HG03066 (cell line): Measurements from ENCODE around the gene AHCYL2.
A peak's percentile ranks its signal among the peaks of the same experiment; 100 is the strongest.

Experiments
- ATAC-seq: cut with Tn5 transposase; IDR thresholded peaks from one replicate; pipeline ENCODE4 v1.9.1; 2021; ENCODE audit warnings: low read depth; ENCODE audit not compliant: unreplicated experiment

AHCYL2 gene

DNA sequence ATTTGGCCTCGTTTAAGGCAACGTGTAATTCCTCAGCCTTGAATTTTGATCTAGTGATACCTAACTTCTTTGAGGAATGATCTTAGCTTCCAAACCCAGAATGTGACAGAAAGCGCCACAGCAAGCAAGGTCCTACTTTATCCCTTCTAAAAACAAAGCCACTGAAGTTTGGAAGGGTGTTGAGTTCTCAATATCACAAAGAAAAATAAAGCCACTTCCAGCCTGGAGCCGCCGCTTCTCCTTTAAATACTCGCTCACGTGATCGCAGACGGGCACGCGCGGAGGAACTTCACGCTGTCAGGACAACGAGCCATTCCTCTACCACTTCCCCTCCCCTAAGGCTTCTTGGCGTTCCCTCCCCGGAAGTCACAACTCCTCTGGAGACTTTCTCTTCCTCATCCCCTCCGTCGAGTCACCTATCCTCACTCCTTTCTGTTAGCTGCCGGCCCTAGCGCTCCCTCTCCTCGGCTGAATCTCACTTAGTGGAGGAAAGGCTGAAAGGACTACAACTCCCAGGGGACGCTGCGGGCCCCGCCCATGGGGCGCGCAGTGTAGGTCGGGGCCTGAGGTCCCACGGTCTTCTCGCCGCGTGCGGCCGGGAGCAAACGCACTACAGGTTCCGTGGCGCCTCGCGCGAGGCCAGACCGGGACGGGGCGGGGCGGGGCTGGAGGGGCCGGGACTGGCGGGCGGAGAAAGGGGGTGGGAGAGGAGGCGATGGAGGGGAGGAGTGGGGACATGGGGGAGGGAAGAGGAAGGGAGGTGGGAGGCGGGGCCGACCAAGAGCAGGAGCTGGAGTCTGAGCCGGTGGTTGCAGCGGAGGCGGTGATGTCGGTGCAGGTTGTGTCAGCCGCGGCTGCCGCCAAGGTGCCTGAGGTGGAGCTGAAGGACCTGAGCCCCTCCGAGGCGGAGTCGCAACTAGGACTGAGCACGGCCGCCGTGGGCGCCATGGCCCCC is at the start of gene AHCYL2:
AHCYL2 (plus strand) TSS at position 780 of the 955 bp plus-strand sequence.
- peak; percentile 82 for ATAC-seq

DNA sequence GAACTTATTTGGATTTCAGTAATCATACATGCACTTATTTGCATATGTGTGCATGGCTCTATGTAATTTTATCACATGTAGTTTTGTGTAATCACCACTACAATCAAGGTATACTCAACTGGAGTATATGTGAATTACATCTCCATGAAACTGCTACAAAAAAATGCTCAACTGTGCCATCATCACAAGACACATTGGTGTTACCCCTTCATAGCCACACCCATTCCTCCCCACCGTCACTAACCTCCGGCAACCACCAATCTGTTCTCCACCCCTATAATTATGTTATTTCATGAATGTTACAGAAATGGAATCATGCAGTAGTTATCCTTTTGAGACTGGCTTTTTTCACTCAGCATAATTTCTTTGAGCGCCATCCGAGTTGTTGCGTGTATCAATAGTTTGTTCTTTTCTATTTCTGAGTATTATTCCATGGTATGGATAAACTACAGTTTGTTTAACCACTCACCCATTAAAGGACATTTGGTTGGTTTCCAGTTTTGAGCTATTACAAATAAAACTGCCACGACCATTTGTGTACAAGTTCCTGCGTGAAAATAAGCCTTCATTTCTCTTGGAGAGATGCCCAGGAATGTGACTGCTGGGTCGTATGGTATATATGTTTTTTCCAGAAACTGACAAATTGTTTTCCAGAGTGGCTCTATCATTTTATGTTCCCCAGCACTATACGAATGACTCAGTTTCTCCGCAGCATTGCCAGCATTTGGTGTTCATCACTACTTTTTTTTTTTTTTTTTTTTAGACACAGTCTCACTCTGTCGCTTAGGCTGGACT is 47.7 kb upstream of the AHCYL2 start:
- ATAC-seq = no peak

DNA sequence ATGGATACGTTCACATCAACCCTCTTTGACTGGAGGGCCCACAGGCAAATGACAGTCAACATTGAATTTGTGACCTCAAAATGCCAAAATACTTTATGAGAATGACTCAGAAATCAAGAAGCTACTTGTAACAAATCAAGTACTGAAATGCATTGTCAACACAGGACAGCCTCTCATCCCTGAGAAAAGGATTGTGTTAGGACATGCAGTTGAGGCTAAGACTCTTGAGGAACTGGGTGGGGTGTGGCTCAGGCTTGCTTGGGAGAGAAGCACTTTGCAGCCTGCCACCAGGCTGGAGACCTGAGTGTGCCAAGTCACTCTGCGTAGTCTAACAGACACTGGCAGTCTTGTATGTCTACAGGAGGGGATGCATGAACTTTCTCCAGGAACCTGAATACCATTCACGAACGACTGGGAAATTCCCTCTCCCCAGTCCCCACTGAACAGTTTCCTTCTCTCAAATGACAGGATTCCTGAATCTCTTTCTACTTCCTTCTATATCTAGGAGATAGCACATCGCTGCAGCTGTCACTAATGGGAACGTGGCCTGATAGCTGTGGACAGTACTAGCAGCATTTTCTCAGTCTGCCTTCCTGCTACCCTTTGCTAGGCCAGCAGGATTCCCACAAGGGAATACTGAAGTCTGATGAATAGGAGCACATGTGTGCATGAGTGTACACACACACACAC is 39.7 kb upstream of the AHCYL2 start:
- ATAC-seq = no peak

DNA sequence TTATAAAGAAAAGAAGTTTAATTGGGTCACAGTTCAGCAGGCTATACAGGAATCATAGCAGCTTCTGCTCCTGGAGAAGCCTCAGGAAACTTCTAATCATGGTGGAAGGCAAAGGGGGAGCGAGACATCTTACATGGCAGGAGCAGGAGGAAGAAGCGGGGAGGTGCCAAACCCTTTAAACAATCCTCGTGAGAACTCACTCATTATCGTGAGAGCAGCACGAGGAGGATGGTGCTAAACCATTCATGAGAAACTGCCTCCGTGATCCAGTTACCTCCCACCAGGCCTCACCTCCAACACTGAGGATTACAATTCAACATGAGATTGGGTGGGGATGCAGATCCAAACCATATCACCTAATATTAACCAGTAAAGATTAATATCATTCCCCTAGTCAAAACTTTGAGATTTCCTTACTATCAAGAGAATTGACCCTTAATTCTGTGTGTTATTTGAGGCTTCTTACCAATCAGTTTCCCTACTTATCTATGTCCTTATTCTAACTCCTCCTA is 38.0 kb upstream of the AHCYL2 start:
- no peak for ATAC-seq

DNA sequence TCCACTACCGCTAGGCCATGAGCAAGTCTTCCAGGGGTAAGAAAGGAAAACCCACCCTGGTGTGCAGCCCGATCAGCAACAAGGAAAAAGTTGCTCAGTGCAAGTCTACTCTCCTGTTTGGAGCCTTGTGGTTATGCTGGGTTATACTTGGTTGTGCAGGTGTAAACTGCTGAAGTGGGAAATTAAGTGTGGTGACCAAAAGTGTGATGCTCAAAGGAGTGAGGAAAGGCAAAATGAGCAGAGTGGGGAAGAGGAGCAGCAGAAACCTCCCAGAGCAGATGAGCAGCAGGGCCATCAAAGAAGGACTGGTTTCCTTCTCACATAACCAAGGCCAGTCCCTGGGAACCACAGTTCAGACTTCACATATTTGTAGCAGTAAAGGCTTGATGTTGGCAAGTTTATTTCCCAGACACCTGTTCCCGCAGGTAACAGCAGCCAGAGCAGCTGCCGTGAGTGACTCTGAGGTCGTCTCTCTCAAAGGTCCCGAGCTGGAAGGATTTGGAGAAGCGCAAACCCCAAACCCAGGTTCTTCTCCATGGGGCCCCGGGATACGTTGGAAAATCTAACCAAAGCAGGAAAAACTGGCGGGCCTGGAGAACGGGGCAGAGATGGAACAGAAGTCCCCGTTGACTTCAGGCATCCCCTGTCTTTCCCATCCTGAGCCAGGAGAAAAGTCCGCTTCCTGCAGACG is 37.0 kb upstream of the AHCYL2 start:
- ATAC-seq = no peak

DNA sequence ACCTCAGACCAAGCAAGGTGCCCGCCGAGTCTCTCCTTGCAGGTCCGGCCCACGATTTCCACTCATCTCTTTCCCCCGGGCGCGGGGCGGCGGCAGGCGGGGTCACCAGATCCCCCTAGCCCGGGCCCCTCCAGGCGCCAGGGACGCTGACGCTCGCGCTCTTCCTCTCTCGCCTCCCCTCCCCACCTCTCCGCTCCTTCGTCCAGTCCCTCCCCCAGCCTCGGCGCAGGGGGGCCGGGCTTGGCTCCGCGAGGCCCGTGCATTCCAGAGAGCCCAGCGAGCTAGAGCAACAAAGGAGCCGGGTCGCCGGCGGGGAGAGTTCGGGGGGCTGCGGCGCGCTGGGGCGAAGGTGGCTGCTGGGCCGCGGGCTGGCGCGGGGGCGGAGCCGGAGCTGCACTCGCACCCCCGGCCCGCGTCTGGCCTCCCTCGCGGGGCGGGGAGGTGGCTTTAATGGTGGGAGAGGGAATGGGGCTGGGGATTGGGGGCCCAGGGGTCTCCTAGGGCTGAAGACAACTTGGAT is 36.4 kb upstream of the AHCYL2 start, which contains the start of gene SMO:
SMO (plus strand) TSS at position 262 of the 520 bp plus-strand sequence. CDS start 519 bp downstream, outside the sequence.
- ATAC-seq = no peak

DNA sequence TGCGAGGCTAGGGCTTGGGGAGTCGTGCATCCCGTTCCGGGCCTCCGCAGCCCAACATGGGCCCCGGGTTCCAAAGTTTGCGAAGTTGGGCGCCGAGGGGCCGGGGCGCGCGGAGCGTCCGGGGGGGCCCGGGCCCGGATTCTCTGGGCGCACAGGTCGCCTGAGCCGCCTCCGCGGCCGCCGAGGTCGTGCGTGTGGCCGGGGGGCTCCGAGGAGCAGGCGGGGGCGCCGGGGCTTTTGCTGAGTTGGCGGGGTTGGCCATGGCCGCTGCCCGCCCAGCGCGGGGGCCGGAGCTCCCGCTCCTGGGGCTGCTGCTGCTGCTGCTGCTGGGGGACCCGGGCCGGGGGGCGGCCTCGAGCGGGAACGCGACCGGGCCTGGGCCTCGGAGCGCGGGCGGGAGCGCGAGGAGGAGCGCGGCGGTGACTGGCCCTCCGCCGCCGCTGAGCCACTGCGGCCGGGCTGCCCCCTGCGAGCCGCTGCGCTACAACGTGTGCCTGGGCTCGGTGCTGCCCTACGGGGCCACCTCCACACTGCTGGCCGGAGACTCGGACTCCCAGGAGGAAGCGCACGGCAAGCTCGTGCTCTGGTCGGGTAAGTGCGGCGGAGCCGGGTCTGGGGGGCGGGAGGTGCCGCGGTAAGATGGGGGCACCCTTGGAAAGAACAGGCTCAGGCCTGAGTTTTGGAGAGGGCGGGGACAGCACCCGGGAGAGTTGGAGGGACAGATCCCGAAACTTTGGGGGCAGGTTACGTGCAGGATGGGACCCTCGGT is 35.8 kb upstream of the AHCYL2 start:
- no peak for ATAC-seq

DNA sequence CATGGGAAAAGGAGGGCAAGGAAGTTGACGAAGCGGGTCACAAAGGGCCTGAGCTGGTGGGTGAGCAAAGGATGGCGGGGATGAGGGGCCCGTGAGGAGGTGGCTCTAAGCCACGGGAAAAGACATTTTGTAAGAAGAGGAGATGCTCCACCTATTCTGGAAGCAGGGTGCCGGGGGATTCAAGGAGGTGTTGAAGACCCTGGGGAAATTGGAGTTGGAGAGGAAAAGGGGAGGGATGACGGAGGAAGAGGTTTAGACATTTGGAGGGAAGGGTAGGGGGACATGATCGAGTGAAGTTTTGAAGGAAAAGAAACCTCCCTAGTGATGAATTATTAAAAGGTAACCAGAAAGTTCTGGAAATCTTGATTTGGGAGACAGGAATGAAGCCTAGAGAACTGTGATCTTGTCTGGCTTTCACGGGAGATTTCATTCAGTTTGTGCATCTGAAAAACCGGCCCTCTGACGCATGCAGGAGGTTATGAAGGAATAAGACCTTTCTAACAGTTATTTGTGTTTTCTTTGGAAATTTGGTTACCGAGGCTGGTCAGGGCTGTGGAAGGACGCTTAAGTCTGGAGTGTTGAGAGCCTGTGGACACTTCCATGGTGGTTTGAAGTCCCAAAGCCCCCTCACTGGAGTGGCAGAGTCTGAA is 35.0 kb upstream of the AHCYL2 start:
- no peak for ATAC-seq

DNA sequence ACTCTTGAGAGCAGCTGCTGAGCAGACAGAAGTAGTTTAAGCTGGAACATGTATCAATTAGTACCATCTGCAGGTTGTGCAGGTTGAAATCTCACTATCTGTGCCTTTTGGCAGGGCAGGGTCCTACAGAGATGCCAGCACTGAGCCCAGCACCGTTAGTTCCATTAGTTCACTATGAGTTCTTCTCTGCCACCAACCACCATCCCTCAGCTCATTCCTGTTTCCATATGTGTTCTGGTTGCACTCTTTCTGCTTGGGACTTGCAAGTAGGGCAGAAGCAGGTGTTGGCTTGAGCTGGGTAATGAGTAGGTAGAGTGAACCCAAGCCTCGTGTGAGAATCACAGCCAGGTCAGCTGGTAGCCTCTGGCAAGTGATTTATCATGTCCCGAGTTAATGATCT is 33.6 kb upstream of the AHCYL2 start:
- no peak for ATAC-seq

DNA sequence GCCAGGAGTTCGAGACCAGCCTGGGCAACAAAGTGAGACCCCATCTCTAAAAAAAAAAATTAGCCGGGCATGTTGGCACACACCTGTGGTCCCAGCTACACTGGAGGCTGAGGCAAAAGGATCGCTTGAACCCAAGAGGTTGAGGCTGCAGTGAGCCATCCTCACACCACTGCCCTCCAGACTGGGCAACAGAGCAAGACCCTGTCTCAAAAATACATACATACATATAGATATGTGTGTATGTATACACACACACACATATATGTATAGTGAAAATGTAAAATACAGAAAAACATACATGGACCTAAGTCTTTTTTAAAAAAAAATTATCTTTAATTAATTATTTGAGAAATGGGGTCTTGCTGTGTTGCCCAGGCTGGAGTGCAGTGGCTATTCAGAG is 30.9 kb upstream of the AHCYL2 start:
- no peak for ATAC-seq

DNA sequence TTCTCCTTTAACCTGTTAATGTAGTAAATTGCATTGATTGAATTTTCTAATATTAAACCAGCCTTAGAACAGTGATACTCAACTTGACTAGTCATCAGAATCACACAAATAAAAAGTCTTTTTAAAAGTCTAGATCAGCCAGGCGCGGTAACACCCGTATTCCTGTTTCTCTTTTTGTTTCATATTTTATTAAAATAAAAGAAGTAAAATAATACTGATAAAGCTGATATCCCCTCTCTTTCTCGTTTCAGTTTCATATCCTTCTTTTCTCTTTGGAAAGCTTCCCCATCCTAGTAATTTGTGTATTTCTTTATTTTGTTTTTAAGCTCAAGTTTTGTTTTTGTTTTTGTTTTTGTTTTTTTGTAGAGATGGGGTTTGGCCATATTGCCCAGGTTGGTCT is 27.1 kb upstream of the AHCYL2 start:
- ATAC-seq = no peak

DNA sequence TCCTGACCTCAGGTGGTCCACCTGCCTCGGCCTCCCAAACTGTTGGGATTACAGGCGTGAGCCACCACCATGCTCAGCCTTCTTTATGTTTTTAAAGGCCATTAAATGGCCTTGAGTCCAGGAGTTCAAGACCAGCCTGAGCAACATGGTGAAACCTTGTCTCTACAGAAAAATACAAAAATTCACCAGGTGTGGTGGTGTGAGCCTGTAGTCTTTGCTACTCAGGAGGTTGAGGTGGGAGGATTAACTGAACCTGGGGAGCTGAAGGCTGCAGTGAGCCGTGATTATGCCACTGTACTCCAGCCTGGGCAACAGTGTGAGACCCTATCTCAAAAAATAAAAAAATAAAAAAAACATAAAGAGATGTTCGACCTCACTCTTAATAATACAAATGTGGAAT is 25.4 kb upstream of the AHCYL2 start:
- no peak for ATAC-seq

DNA sequence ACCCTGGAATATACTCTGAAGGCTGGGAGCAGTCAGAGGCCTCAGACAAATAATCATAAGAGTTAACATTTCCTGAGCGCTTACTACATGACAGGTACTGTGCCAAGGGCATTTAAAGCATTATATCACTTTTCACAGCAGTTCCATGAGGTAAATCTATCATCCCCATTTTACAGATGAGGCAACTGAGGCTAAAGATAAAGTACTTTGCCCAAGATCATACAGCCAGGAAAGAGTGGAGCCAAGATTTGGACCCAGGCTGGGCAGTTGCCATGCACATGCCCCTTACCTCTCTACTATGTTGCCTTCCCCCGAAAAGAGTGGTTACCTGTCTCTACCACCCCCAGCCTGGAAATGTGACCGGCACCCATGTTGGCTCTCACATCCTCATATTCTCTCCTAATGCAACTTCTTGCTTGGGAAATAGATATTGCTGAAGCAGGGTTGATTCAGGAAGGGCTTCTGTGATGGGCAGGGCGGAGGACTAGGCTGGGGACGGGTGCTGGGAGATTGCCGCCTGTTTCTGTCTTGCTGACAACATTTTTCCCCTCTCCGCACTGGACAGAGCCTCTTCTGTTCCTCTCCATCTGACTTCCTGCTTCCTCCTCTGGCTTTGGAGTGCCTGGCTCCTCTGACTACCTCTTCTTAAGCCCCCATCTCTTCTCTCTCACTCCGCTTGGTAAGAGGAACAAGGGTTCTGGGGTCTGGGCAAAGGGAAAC is 22.6 kb upstream of the AHCYL2 start:
- no peak for ATAC-seq

DNA sequence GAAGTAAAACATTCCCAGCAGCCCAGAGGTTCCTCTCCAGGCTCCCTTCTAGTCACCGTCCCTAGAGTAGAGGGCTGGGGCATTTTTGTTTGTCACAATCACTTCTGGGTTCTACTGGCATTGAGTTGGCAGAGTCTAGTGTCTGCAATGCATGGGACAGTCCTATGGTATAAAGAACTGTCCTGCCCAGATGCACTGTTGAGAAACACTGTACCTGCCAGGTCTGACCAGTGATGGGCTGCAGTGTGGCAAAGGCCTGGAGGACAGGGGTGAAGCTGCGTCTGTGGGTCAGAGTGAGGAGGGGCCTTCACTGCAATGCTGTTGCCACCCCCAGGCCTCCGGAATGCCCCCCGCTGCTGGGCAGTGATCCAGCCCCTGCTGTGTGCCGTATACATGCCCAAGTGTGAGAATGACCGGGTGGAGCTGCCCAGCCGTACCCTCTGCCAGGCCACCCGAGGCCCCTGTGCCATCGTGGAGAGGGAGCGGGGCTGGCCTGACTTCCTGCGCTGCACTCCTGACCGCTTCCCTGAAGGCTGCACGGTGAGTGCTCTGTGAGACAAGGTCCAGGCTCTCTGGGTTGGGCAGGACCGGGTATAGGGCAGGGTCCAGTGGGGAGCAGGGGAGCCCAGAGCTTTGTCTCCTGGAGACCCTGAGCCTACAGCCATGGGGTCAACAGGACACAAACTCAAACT is 21.6 kb upstream of the AHCYL2 start:
- ATAC-seq = no peak

DNA sequence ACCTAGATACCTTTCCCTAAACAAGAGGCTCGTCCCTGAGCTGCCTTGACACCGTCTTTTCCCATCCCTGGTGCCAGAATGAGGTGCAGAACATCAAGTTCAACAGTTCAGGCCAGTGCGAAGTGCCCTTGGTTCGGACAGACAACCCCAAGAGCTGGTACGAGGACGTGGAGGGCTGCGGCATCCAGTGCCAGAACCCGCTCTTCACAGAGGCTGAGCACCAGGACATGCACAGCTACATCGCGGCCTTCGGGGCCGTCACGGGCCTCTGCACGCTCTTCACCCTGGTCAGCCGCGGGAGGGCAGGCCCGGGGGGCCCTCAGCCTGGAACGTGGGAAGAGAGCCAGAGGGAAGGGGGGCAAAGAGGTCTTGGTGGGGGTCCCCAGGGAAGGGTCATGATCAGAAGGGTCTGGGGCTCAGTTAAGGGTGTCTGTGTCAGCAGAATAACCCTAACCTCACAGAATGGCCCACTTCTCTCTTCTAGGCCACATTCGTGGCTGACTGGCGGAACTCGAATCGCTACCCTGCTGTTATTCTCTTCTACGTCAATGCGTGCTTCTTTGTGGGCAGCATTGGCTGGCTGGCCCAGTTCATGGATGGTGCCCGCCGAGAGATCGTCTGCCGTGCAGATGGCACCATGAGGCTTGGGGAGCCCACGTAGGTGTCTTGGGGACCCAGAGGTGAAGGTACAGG is 19.6 kb upstream of the AHCYL2 start:
- no peak for ATAC-seq

DNA sequence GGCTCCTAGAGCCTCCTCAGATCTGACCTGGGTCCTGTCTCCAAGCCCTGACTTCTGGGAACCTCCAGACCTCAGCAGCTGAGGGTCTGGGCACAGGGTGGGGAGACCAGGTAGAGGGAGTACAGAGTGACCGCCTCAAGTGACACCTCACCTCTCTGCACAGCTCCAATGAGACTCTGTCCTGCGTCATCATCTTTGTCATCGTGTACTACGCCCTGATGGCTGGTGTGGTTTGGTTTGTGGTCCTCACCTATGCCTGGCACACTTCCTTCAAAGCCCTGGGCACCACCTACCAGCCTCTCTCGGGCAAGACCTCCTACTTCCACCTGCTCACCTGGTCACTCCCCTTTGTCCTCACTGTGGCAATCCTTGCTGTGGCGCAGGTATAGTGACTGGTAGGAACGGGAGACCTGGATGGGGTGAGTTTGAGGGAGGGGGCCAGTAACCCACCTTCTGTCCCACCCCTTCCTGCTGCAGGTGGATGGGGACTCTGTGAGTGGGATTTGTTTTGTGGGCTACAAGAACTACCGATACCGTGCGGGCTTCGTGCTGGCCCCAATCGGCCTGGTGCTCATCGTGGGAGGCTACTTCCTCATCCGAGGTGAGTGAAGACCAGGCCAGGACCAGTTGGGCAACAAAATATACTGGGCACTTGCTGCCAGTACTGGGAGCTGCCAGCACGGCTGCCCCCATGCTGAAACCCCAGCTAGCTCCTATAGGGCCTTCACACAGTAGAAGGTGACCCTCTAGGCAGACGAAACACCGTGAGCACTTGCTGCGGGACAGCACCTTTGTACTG is 18.6 kb upstream of the AHCYL2 start:
- ATAC-seq = no peak
